Endodermal cell (in vitro differentiated cells): ENCODE results near the gene KIRREL3. TPM values are rescaled to one million over a fixed set of nuclear protein-coding genes. Genes with fewer than 3 reads are reported as not detected.

ENCODE experiments used
- DNase-seq: peaks from one replicate; pipeline ENCODE4 v3.0.0-alpha.2; 2017
- H3K27ac ChIP-seq: 2 replicates; pipeline ENCODE4 v1.5.1; 2013; ENCODE audit warnings: mild to moderate bottlenecking, low read depth, low read length, moderate library complexity
- H3K27me3 ChIP-seq: 2 replicates; pipeline ENCODE4 v1.6.1; 2013; ENCODE audit warnings: mild to moderate bottlenecking, low read length, moderate library complexity; ENCODE audit not compliant: insufficient read depth, control insufficient read depth, poor library complexity, severe bottlenecking
- H3K36me3 ChIP-seq: 2 replicates; pipeline ENCODE4 v1.7.0; 2013; ENCODE audit warnings: mild to moderate bottlenecking, low read length, moderate library complexity; ENCODE audit not compliant: control insufficient read depth, insufficient read depth
- H3K4me1 ChIP-seq: one replicate; pipeline ENCODE4 v1.7.0; 2013; ENCODE audit warnings: low read length; ENCODE audit not compliant: control insufficient read depth, insufficient read depth
- H3K4me3 ChIP-seq: 2 replicates; pipeline ENCODE4 v1.5.1; 2013; ENCODE audit warnings: mild to moderate bottlenecking, low read length, moderate library complexity
- H3K9ac ChIP-seq: 2 replicates; pipeline ENCODE4 v1.6.1; 2013; ENCODE audit warnings: mild to moderate bottlenecking, low read length, moderate library complexity; ENCODE audit not compliant: poor library complexity, severe bottlenecking; ENCODE audit errors: extremely low read depth
- H3K9me3 ChIP-seq: 2 replicates; pipeline ENCODE4 v1.6.1; 2013; ENCODE audit warnings: mild to moderate bottlenecking, low read length, moderate library complexity; ENCODE audit not compliant: control insufficient read depth
- H3K27ac Mint-ChIP-seq: 2 replicates; pipeline ENCODE4 v1.8.0; 2020; ENCODE audit warnings: mixed read lengths
- H3K27me3 Mint-ChIP-seq: 2 replicates; pipeline ENCODE4 v1.8.0; 2021; ENCODE audit warnings: mild to moderate bottlenecking, mixed read lengths; ENCODE audit not compliant: insufficient read depth
- H3K36me3 Mint-ChIP-seq: 2 replicates; pipeline ENCODE4 v1.8.0; 2020; ENCODE audit warnings: low read depth, mixed read lengths
- H3K4me1 Mint-ChIP-seq: 2 replicates; pipeline ENCODE4 v1.8.0; 2020; ENCODE audit warnings: mixed read lengths
- H3K4me3 Mint-ChIP-seq: 2 replicates; pipeline ENCODE4 v1.8.0; 2020; ENCODE audit warnings: mild to moderate bottlenecking, moderate library complexity, mixed read lengths
- H3K9me3 Mint-ChIP-seq: 2 replicates; pipeline ENCODE4 v1.8.0; 2020; ENCODE audit warnings: mild to moderate bottlenecking, mixed read lengths
- CTCF ChIP-seq: fragments of 200-600 bp; sonication (generic); conservative IDR thresholded peaks from 2 replicates; pipeline ENCODE4 v1.5.0; 2021; ENCODE audit warnings: antibody characterized with exemption, mild to moderate bottlenecking
- WGBS, 2 experiments: methylation state at CpG; one replicate each; pipeline versions ENCODE4 v1.1.5 to v1.1.7; 2013; ENCODE audit warnings: missing lambda C conversion rate in 2 of 2, mixed read lengths in 1 of 2; ENCODE audit not compliant: insufficient coverage in 1 of 2, insufficient read length in 1 of 2; 5-methylcytosine and 5-hydroxymethylcytosine counted together
- total RNA-seq, 2 donors: library from RNA; stranded (reverse); fragmentation: NEBNext Ultra II Directional in 1 of 2; extraction: Animal tissue kit (Norgen Biotek cat#: 25700) in 1 of 2; gene quantifications; 2 replicates in 1 of 2; 3 replicates in 1 of 2; pipeline ENCODE4 v1.2.1, GENCODE V29; 2021

Gene KIRREL3
- total RNA-seq, 2 donors from 2014 or later, result 1.1 to 1.4 TPM

DNA sequence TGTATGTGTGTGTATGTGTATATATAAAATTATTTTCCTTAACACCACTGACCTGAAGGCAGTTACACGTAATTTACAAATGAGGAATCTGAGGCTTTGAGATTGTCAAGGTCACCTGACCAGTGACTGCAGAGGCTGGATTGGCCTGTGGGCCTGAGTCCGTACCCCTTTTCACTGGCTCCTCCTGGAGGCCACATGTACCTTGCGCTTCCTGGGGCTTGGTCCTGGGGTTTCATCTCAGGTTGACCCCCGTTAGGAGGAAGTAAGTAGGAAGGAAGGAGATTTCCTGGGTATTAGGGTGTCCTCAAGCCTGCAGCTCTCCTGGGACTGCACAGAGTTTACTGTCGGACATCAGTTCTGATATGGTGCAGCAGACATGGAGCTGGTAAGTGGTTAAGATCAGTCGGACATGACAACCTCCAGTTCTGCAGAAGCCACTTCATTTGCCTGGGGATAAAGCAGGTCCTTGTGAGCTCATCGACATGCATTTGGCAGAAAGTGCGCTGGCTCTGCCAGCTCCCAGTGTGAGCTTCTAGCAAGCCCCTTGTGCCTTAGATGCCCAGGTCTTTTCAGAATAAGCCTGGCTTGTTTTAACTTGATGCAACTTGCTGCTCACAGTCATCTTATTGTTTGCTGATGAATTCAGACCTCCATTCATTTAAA lies 608.5 kb downstream of the KIRREL3 start:
- Histone ChIP-seq H3K4me3 (no peak overlapping the region), H3K9ac (no peak overlapping the region), H3K4me1 (no peaks in the 10 kb centered on the region), H3K27me3 (no peaks in the 10 kb centered on the region), H3K36me3 (no peaks in the 10 kb centered on the region), H3K27ac (no peak overlapping the region), H3K9me3 (no peaks in the 10 kb centered on the region)
- Mint-ChIP-seq H3K9me3 (no peaks in the 10 kb centered on the region), H3K27me3 (no peaks in the 10 kb centered on the region), H3K4me1 (peaks cover 9% of the 10 kb centered on the region), H3K4me3 (no peak overlapping the region), H3K27ac (no peak overlapping the region), H3K36me3 (no peaks in the 10 kb centered on the region)
- TF ChIP-seq CTCF, result peak; percentile 67
- peak; percentile 72 for DNase-seq
- WGBS, 2 experiments, result 89 to 94% methylated on average over 4 to 8 of the region's 8 CpGs

DNA sequence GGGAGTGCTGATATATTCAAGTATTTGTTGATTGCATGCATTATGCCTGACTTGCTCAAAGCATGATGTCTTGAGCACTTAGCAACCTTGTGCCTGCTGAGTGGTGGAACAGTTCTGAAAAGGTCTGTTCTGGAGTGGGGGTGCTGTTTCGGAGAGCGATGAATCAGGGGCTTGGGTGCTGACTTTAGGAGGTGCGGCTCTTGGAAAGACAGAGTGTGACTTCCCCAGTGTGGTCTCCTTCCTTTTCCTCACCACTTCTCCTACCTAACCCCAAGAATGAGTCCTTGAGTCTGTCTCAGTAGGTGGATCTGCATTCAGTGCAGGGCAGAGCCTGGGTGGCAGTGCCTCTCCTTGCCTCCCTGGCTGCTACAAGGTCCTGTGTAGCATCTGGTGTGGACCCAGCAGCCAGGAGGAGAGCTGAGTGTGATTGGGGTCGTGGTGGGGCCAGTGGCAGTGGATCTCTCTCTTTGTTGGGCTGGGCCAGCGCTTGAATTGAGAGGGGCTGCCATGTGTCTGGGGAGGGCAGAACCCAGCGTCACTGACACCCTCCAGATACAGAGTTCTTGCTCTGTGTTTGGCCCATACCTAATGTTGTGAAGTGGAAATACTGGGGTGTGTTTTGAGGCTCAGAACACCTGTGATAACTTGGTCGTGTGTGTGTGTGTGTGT lies 609.1 kb downstream of the KIRREL3 start:
- no peaks in the 10 kb centered on the region for H3K9me3 Mint-ChIP-seq
- peak overlapping the region; percentile 43 for H3K27ac Mint-ChIP-seq
- Histone ChIP-seq H3K9me3 (no peaks in the 10 kb centered on the region), H3K27me3 (no peaks in the 10 kb centered on the region), H3K27ac (no peak overlapping the region), H3K36me3 (no peaks in the 10 kb centered on the region), H3K4me1 (peaks cover 2% of the 10 kb centered on the region), H3K9ac (no peak overlapping the region), H3K4me3 (no peak overlapping the region)
- DNase-seq, result no peak
- no peak overlapping the region for H3K4me3 Mint-ChIP-seq
- H3K36me3 Mint-ChIP-seq, result peaks cover 4% of the 10 kb centered on the region
- no peak for TF ChIP-seq CTCF
- WGBS, 2 experiments, result 90 to 100% methylated on average over 1 to 7 of the region's 7 CpGs
- H3K4me1 Mint-ChIP-seq, result peaks cover 16% of the 10 kb centered on the region
- H3K27me3 Mint-ChIP-seq, result no peaks in the 10 kb centered on the region

GRCh38 chr11:126390272-126390867 lies 610.2 kb downstream of the KIRREL3 start:
- Histone ChIP-seq H3K27me3 (no peaks in the 10 kb centered on the region), H3K9me3 (no peaks in the 10 kb centered on the region), H3K36me3 (no peaks in the 10 kb centered on the region), H3K9ac (no peak overlapping the region), H3K4me1 (peaks cover 5% of the 10 kb centered on the region), H3K27ac (no peak overlapping the region), H3K4me3 (no peak overlapping the region)
- Mint-ChIP-seq H3K36me3 (peaks cover 4% of the 10 kb centered on the region), H3K4me3 (no peak overlapping the region), H3K4me1 (peaks cover 22% of the 10 kb centered on the region), H3K9me3 (no peaks in the 10 kb centered on the region), H3K27ac (no peak overlapping the region), H3K27me3 (no peaks in the 10 kb centered on the region)
- 96% methylated on average over 4 of the region's 5 CpGs; no CpG with 5 or more reads in 1 of the 2 experiments for WGBS, 2 experiments
- no peak for DNase-seq
- no peak for TF ChIP-seq CTCF
